DMS79 treated with DMSO at 0.1 percent for 48 hours (cell line): ENCODE data around the gene LMX1A.

Source experiments
- DNase-seq: peaks from one replicate; lab custom pipeline; 2025; lab: John Stamatoyannopoulos, UW

The LMX1A gene

GRCh38 chr1:165265196-165265838 lies 91.2 kb downstream of the LMX1A start:
- no peak for DNase-seq

GRCh38 chr1:165259706-165260428 lies 96.6 kb downstream of the LMX1A start:
- no peak for DNase-seq

- no peak for DNase-seq
Measured at GRCh38 chr1:165259236-165259635, 97.3 kb downstream of the LMX1A start.

- DNase-seq, result peak; percentile 85
Measured at GRCh38 chr1:165257969-165258459, 98.5 kb downstream of the LMX1A start.

GRCh38 chr1:165254896-165255625 lies 101.5 kb downstream of the LMX1A start:
- DNase-seq, result no peak

GRCh38 chr1:165254376-165254775 lies 102.1 kb downstream of the LMX1A start:
- peak; percentile 46 for DNase-seq

GRCh38 chr1:165253818-165254254 lies 102.7 kb downstream of the LMX1A start:
- peak; percentile 46 for DNase-seq

GRCh38 chr1:165248969-165249571 lies 107.4 kb downstream of the LMX1A start:
- DNase-seq, result no peak

GRCh38 chr1:165241952-165242351 lies 114.6 kb downstream of the LMX1A start:
- DNase-seq, result no peak

GRCh38 chr1:165241321-165241720 lies 115.2 kb downstream of the LMX1A start:
- no peak for DNase-seq

- DNase-seq, result no peak
Measured at GRCh38 chr1:165240492-165240891, 116.0 kb downstream of the LMX1A start.

GRCh38 chr1:165239873-165240272 lies 116.6 kb downstream of the LMX1A start:
- no peak for DNase-seq

- DNase-seq, result peak; percentile 84
Measured at GRCh38 chr1:165235777-165236291, 120.7 kb downstream of the LMX1A start.

- DNase-seq, result peak; percentile 50
Measured at GRCh38 chr1:165235155-165235776, 121.2 kb downstream of the LMX1A start.

GRCh38 chr1:165234149-165234548 lies 122.4 kb downstream of the LMX1A start:
- DNase-seq, result no peak

GRCh38 chr1:165228676-165229075 lies 127.8 kb downstream of the LMX1A start:
- no peak for DNase-seq

- DNase-seq, result no peak
Measured at GRCh38 chr1:165228111-165228655, 128.3 kb downstream of the LMX1A start.

- DNase-seq, result no peak
Measured at GRCh38 chr1:165226326-165226725, 130.2 kb downstream of the LMX1A start.

GRCh38 chr1:165225650-165226049 lies 130.9 kb downstream of the LMX1A start:
- no peak for DNase-seq

- DNase-seq, result no peak
Measured at GRCh38 chr1:165225062-165225461, 131.5 kb downstream of the LMX1A start.

GRCh38 chr1:165224504-165224903 lies 132.0 kb downstream of the LMX1A start:
- no peak for DNase-seq
